ENCODE measurements around the gene FARS2.

Gene FARS2

DNA sequence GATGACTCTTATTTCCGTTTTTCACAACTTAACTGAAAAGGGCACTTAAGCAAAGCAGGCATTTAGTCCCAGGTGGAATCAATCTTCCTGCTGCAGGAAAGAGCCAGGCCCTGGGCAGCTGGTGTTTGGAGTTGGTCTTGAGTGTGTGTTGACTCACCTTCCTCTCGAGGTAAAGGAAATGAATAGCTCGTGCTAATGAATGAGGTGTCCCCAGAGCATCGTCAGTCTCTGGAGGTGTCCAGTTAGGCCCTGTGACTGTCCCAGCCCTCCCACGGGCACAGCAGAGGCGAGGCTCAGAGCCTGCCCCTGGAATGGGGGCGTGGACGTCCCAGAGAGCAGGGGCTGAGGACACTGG, 467.7 kb downstream of the FARS2 start:
- no peak for DNase-seq (ENCODE audit: extremely low spot score)
- CTCF ChIA-PET = interaction anchor here (0.7 to 1.1 kb wide), 2 partner anchors 10 to 155 kb away, joined by 3 to 6 read pairs; no protein-coding TSS in a partner anchor

DNA sequence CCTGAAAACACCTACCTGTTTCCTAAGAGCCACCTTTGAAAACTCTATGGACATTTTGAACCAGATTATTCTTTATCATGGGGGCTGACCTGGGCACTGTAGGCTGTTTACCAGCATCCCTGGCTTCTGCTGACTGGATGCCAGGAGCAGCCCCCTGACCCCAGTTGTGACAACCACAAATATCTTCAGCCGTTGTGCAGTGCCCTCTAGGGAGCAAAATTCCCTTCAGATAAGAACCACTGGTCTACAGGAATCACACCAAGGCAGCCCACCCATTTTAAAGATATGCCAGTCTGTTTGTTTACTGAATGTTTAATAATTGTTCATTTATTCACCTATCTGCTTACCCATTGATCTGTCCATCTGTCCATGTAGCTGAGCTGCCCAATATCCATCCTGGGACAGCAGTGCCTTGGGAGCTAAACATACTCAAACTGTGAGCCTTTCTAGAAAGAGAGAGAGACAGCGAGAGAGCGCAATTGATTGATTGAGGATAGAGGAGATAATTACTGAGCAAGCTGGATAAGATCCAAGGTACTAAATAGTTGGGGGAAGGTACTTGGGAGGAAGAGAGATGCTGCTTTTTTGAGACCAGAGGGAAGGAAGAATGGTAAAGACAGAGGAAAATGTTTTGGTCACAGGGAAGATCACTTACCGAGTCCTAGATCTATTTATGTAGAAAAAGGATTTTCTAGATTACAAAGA, 468.7 kb downstream of the FARS2 start:
- POLR2A ChIA-PET = no interaction called here
- no peak for DNase-seq (ENCODE audit: extremely low spot score)
- TF ChIP-seq FOXA1 (IDR thresholded peaks at IDR 0.05) = no peak
- TF ChIP-seq HDGF (IDR thresholded peaks at IDR 0.05; ENCODE audit: borderline replicate concordance) = no peak
- TF ChIP-seq BHLHE40 (IDR thresholded peaks at IDR 0.05; ENCODE audit: borderline replicate concordance) = no peak
- TF ChIP-seq SUZ12 (IDR thresholded peaks at IDR 0.05) = no peak
- TF ChIP-seq, protein P1, sequence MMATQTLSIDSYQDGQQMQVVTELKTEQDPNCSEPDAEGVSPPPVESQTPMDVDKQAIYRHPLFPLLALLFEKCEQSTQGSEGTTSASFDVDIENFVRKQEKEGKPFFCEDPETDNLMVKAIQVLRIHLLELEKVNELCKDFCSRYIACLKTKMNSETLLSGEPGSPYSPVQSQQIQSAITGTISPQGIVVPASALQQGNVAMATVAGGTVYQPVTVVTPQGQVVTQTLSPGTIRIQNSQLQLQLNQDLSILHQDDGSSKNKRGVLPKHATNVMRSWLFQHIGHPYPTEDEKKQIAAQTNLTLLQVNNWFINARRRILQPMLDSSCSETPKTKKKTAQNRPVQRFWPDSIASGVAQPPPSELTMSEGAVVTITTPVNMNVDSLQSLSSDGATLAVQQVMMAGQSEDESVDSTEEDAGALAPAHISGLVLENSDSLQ (IDR thresholded peaks at IDR 0.05) = no peak
- TF ChIP-seq ARNT (IDR thresholded peaks at IDR 0.05) = no peak
- TF ChIP-seq L3MBTL2 (conservative IDR thresholded peaks at IDR 0.05) = no peak
- no peak for TF ChIP-seq NFRKB (IDR thresholded peaks at IDR 0.05)
- TF ChIP-seq SP1 (IDR thresholded peaks at IDR 0.05) = no peak
- no peak for TF ChIP-seq CTBP1 (IDR thresholded peaks at IDR 0.05; ENCODE audit: borderline replicate concordance)
- no peak for TF ChIP-seq ZNF384 (IDR thresholded peaks at IDR 0.05)
- no peak for TF ChIP-seq ELF4 (IDR thresholded peaks at IDR 0.05)
- no peak for TF ChIP-seq LEF1 (IDR thresholded peaks at IDR 0.05; ENCODE audit: borderline replicate concordance)
- CTCF ChIA-PET = no interaction called here

More for the DNA sequence above, 467.7 kb downstream of the FARS2 start:
- POLR2A ChIA-PET = no interaction called here
- TF ChIP-seq ARNT (IDR thresholded peaks at IDR 0.05) = no peak

DNA sequence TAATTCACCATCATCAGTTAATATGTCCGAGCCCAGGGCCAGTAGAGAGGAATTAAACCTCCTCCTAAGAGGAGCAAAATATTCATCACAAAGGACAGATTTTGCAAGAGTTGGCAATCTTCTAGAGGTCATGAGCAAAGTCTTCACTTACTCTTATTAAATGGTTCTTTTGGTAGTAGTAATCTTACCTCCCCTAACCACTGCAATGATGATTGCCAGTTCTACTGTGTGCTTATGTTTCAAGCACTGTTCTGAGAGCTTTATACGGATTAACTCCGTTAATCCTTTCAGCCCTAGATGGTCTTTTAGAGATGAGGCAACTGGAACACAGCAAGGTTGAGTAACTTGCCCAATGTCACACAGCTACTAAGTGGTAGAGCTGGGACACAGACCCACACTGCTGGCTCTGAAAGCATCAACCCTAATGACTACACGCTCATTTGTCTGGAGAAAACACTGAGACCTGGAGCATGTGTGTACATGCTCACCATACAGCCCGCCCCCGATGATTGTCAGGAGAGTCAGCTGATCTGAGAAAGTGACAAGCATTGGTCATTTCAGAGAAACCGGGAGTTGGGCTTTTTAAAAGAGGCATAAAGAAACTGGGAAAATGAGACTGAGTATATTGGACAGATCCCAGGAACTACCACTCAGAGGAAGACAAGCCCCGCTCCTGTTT, 469.4 kb downstream of the FARS2 start:
- no peak for DNase-seq (ENCODE audit: extremely low spot score)
- CTCF ChIA-PET = no interaction called here
- TF ChIP-seq BHLHE40 (IDR thresholded peaks at IDR 0.05; ENCODE audit: borderline replicate concordance) = no peak
- TF ChIP-seq L3MBTL2 (conservative IDR thresholded peaks at IDR 0.05) = no peak
- no peak for TF ChIP-seq SUZ12 (IDR thresholded peaks at IDR 0.05)
- no peak for TF ChIP-seq TARDBP (IDR thresholded peaks at IDR 0.05)
- no peak for TF ChIP-seq FOXA1 (IDR thresholded peaks at IDR 0.05)
- no peak for TF ChIP-seq FOXK2 (IDR thresholded peaks at IDR 0.05)
- TF ChIP-seq ZNF384 (IDR thresholded peaks at IDR 0.05) = no peak
- TF ChIP-seq ELF4 (IDR thresholded peaks at IDR 0.05) = no peak
- no peak for TF ChIP-seq LEF1 (IDR thresholded peaks at IDR 0.05; ENCODE audit: borderline replicate concordance)
- TF ChIP-seq CTBP1 (IDR thresholded peaks at IDR 0.05; ENCODE audit: borderline replicate concordance) = no peak
- TF ChIP-seq FOXM1 (IDR thresholded peaks at IDR 0.05; ENCODE audit: borderline replicate concordance) = no peak
- TF ChIP-seq SP1 (IDR thresholded peaks at IDR 0.05) = no peak
- TF ChIP-seq ARNT (IDR thresholded peaks at IDR 0.05) = no peak
- POLR2A ChIA-PET = no interaction called here

DNA sequence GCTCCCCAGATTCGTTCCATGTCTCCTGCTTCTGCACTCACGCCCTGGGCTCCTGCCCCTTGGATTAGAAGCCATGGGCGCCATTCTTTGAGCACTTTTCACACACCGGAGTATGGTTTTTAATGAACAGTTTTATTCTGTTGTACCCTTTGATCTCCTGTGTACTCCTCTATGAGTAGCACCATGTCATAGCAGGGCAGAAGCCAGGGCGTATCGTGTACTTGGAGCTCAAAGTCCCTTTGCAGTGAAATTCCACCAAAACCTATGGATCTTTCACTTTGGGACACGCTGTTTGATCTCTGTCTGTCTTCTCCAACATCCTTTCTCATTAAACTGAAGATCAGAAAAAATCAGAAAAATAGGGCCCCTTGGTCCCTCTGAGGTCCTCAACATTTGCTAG, 470.1 kb downstream of the FARS2 start:
- CTCF ChIA-PET = no interaction called here
- DNase-seq (ENCODE audit: extremely low spot score) = no peak
- POLR2A ChIA-PET = no interaction called here
- TF ChIP-seq, protein P1 (IDR thresholded peaks at IDR 0.05) = no peak
- TF ChIP-seq BHLHE40 (IDR thresholded peaks at IDR 0.05; ENCODE audit: borderline replicate concordance) = no peak
- no peak for TF ChIP-seq FOXM1 (IDR thresholded peaks at IDR 0.05; ENCODE audit: borderline replicate concordance)
- TF ChIP-seq FOXA1 (IDR thresholded peaks at IDR 0.05) = no peak
- TF ChIP-seq TARDBP (IDR thresholded peaks at IDR 0.05) = no peak
- TF ChIP-seq SUZ12 (IDR thresholded peaks at IDR 0.05) = no peak
- TF ChIP-seq HDGF (IDR thresholded peaks at IDR 0.05; ENCODE audit: borderline replicate concordance) = no peak
- no peak for TF ChIP-seq SP1 (IDR thresholded peaks at IDR 0.05)
- no peak for TF ChIP-seq ELF4 (IDR thresholded peaks at IDR 0.05)
- TF ChIP-seq CTBP1 (IDR thresholded peaks at IDR 0.05; ENCODE audit: borderline replicate concordance) = no peak
- TF ChIP-seq ZNF384 (IDR thresholded peaks at IDR 0.05) = no peak
- no peak for TF ChIP-seq FOXK2 (IDR thresholded peaks at IDR 0.05)
- TF ChIP-seq NFRKB (IDR thresholded peaks at IDR 0.05) = no peak
- TF ChIP-seq LEF1 (IDR thresholded peaks at IDR 0.05; ENCODE audit: borderline replicate concordance) = no peak
- TF ChIP-seq ARNT (IDR thresholded peaks at IDR 0.05) = no peak

DNA sequence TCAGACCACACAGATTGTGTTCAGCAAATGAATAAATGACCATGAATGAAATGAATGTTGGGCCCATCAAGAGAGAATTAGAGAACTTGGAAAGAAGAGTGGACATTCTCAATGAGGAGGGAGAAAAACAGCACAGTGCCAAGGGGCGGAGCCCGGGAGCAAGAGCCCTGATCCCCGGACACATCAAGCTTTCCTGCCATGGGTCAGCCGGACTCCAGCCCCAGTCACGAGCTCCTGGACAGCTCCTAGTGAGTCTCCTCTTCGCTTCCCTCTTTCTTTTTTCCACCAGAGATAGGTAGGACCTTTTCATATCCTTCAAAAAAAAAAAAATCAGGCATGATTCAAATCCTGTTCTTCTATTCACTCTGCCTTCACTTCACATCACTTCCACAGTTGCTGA, 471.2 kb downstream of the FARS2 start:
- ChIA-PET CTCF (no interaction called here), POLR2A (no interaction called here)
- no peak for DNase-seq (ENCODE audit: extremely low spot score)
- no peak for TF ChIP-seq TARDBP (IDR thresholded peaks at IDR 0.05)
- TF ChIP-seq SUZ12 (IDR thresholded peaks at IDR 0.05) = no peak
- no peak for TF ChIP-seq NFRKB (IDR thresholded peaks at IDR 0.05)
- TF ChIP-seq ARNT (IDR thresholded peaks at IDR 0.05) = no peak
- no peak for TF ChIP-seq LEF1 (IDR thresholded peaks at IDR 0.05; ENCODE audit: borderline replicate concordance)
- no peak for TF ChIP-seq L3MBTL2 (conservative IDR thresholded peaks at IDR 0.05)
- TF ChIP-seq FOXK2 (IDR thresholded peaks at IDR 0.05) = no peak
- no peak for TF ChIP-seq ZNF384 (IDR thresholded peaks at IDR 0.05)
- no peak for TF ChIP-seq FOXA1 (IDR thresholded peaks at IDR 0.05)
- no peak for TF ChIP-seq HDGF (IDR thresholded peaks at IDR 0.05; ENCODE audit: borderline replicate concordance)
- TF ChIP-seq CTBP1 (IDR thresholded peaks at IDR 0.05; ENCODE audit: borderline replicate concordance) = no peak

DNA sequence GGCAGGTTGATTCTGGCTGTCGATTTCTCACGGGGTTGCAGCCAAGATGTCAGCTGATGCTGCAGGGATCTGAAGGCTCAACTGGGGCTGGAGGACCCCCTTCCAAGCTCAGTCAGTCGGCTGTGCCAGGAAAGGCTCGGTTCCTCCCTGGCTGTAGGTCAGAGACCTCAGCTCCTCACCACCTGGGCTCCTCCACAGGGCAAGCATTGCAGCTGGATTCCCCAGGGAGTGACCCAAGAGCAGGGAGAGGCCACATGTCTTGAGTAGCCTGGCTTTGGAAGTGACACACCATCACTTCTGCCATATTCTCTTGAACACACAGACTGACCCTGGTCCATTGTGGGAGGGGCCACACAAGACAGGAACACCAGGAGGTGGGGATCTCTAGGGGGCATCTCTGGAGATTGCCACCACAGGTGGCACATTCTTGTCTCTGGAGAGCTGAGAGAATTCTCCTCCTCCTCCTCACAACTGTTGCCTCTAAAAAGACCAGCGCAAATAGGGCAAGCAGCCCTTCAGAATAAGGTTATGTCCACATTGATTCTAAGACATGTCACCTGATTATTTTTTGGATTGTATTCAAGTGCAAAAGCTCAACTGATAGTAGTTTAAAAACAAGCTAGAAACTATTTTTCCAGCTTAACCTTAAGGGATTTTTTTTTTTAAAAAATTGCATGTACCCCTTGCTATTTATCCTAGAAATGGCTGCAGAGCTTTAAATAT, 474.9 kb downstream of the FARS2 start:
- no peak for DNase-seq (ENCODE audit: extremely low spot score)
- CTCF ChIA-PET = no interaction called here
- POLR2A ChIA-PET = no interaction called here
- TF ChIP-seq NFRKB (IDR thresholded peaks at IDR 0.05) (no peak), SP1 (IDR thresholded peaks at IDR 0.05) (no peak), SUZ12 (IDR thresholded peaks at IDR 0.05) (no peak), FOXK2 (IDR thresholded peaks at IDR 0.05) (no peak), FOXM1 (IDR thresholded peaks at IDR 0.05; ENCODE audit: borderline replicate concordance) (no peak), TARDBP (IDR thresholded peaks at IDR 0.05) (no peak), LEF1 (IDR thresholded peaks at IDR 0.05; ENCODE audit: borderline replicate concordance) (no peak), ARNT (IDR thresholded peaks at IDR 0.05) (no peak), ZNF384 (IDR thresholded peaks at IDR 0.05) (no peak), BHLHE40 (IDR thresholded peaks at IDR 0.05; ENCODE audit: borderline replicate concordance) (no peak), HDGF (IDR thresholded peaks at IDR 0.05; ENCODE audit: borderline replicate concordance) (no peak), L3MBTL2 (conservative IDR thresholded peaks at IDR 0.05) (no peak)
- TF ChIP-seq, protein P1 (IDR thresholded peaks at IDR 0.05) = no peak
